Prostate gland (tissue), 2 donors: ENCODE measurements around the gene ASZ1.

Experiments
- POLR2AphosphoS5 ChIP-seq: sonication (generic); formaldehyde crosslinking; IDR thresholded peaks from one replicate; pipeline ENCODE4 v1.6.1; 2017; ENCODE audit warnings: antibody characterized with exemption
- TF ChIP-seq, protein P1 (sequence below), 4 experiments: fragments of 200-600 bp in 2 of 4; fragments of 450-650 bp in 2 of 4; sonication (generic) in 2 of 4; IDR thresholded peaks; 1 replicate in 3 of 4; 2 replicates in 1 of 4; pipeline ENCODE4 v1.5.1; 2016 to 2019; ENCODE audit warnings: antibody characterized with exemption in 4 of 4, mild to moderate bottlenecking in 2 of 4, moderate library complexity in 2 of 4

DNA sequence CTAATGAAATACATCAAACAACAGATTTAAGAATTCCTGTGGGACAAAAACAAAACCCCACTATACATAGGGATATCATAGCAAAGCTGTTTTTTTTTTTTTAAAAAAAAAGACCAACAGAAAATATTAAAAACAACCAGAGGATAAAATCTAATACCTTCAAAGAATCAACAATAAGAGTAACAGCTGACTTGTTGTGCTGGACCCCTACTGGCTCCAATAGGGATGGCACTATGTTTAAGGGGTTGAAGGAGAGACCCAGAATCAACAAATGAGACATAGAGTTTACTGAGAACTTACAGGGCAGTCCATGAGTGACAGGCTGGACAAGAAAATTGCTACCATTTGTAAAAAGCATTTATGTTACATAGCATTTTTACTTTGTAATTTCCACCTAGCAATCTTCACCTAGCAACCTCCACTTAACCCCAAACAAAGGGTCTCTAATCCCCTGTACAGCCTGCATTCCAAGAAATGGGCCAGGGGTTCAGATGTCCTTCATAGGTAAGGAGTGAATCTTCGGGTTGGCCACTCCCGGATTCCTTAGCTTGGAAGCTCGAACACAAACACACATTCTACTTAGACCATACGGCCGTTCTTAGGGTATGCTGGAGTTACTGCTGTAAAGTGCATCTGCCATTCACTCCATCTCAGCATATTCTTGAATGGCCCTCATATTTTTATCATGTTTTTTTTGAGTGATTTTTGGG lies 25.8 kb downstream of the ASZ1 start:
- TF ChIP-seq POLR2AphosphoS5, result no peak
- TF ChIP-seq, protein P1, sequence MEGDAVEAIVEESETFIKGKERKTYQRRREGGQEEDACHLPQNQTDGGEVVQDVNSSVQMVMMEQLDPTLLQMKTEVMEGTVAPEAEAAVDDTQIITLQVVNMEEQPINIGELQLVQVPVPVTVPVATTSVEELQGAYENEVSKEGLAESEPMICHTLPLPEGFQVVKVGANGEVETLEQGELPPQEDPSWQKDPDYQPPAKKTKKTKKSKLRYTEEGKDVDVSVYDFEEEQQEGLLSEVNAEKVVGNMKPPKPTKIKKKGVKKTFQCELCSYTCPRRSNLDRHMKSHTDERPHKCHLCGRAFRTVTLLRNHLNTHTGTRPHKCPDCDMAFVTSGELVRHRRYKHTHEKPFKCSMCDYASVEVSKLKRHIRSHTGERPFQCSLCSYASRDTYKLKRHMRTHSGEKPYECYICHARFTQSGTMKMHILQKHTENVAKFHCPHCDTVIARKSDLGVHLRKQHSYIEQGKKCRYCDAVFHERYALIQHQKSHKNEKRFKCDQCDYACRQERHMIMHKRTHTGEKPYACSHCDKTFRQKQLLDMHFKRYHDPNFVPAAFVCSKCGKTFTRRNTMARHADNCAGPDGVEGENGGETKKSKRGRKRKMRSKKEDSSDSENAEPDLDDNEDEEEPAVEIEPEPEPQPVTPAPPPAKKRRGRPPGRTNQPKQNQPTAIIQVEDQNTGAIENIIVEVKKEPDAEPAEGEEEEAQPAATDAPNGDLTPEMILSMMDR (IDR thresholded peaks at IDR 0.05), result no peak
